ENCODE results near the gene HOMER2. TPM values are rescaled to one million over a fixed set of nuclear protein-coding genes. Genes with fewer than 3 reads are reported as not detected.

HOMER2 gene
- total RNA-seq, 2 experiments from 2014 or later, result 5.6 TPM

- BruUV-seq (replicated peaks), result no TSS peak
- intact Hi-C loops (cut with micrococcal nuclease; ENCODE audit: unreplicated experiment), result no loop called here
- no peaks in the 10 kb centered on the region for H4K20me1 ChIP-seq (ENCODE audit: insufficient read depth, low read length)
Measured at GRCh38 chr15:82873000-82873680, 79.4 kb downstream of the HOMER2 start.

GRCh38 chr15:82871832-82872484 is 80.6 kb downstream of the HOMER2 start:
- no peaks in the 10 kb centered on the region for H3K36me3 ChIP-seq (ENCODE audit: insufficient read depth, low read length)
- H2AFZ ChIP-seq (ENCODE audit: low read length), result no peak overlapping the region
- H3K9me2 ChIP-seq (ENCODE audit: insufficient read depth, low read length), result no peaks in the 10 kb centered on the region
- no peaks in the 10 kb centered on the region for H4K20me1 ChIP-seq (ENCODE audit: insufficient read depth, low read length)
- H3K27ac ChIP-seq (ENCODE audit: low read depth, low read length, poor library complexity, severe bottlenecking), result no peak overlapping the region
- DNase-seq (ENCODE audit: low spot score), result no peak
- H3K9me3 ChIP-seq (ENCODE audit: low read length), result no peaks in the 10 kb centered on the region
- intact Hi-C loops (cut with micrococcal nuclease; ENCODE audit: unreplicated experiment), result no loop called here
- CTCF ChIA-PET (ENCODE audit: unreplicated experiment), result no interaction called here
- H3K4me3 ChIP-seq (ENCODE audit: low read depth, low read length, poor library complexity, severe bottlenecking), result no peak overlapping the region
- no TSS peak for BruUV-seq (replicated peaks)
- no peaks in the 10 kb centered on the region for H3K79me2 ChIP-seq (ENCODE audit: insufficient read depth, low read depth, low read length)
- no peak for TF ChIP-seq EZH2phosphoT487 (IDR thresholded peaks at IDR 0.05; ENCODE audit: borderline replicate concordance, low read depth, low read length)
- no peaks in the 10 kb centered on the region for H3K4me1 ChIP-seq (ENCODE audit: insufficient read depth, low read length, poor library complexity, severe bottlenecking)
- no peak overlapping the region for H3K4me2 ChIP-seq (ENCODE audit: low read length)
- POLR2A ChIA-PET, result no interaction called here

More at GRCh38 chr15:82873000-82873680, 79.4 kb downstream of the HOMER2 start:
- Histone ChIP-seq H3K9me3 (ENCODE audit: low read length) (no peaks in the 10 kb centered on the region), H2AFZ (ENCODE audit: low read length) (no peak overlapping the region), H3K36me3 (ENCODE audit: insufficient read depth, low read length) (no peaks in the 10 kb centered on the region), H3K4me2 (ENCODE audit: low read length) (no peak overlapping the region), H3K4me3 (ENCODE audit: low read depth, low read length, poor library complexity, severe bottlenecking) (no peak overlapping the region), H3K27ac (ENCODE audit: low read depth, low read length, poor library complexity, severe bottlenecking) (no peak overlapping the region), H3K79me2 (ENCODE audit: insufficient read depth, low read depth, low read length) (no peaks in the 10 kb centered on the region), H3K4me1 (ENCODE audit: insufficient read depth, low read length, poor library complexity, severe bottlenecking) (no peaks in the 10 kb centered on the region), H3K9me2 (ENCODE audit: insufficient read depth, low read length) (no peaks in the 10 kb centered on the region)
- no peak for TF ChIP-seq CTCF (conservative IDR thresholded peaks at IDR 0.05; ENCODE audit: low read length)
- no peak for TF ChIP-seq EZH2phosphoT487 (IDR thresholded peaks at IDR 0.05; ENCODE audit: borderline replicate concordance, low read depth, low read length)
- no peak for DNase-seq (ENCODE audit: low spot score)
- ChIA-PET POLR2A (no interaction called here), CTCF (ENCODE audit: unreplicated experiment) (no interaction called here)

- no peak overlapping the region for H3K4me2 ChIP-seq (ENCODE audit: low read length)
- H3K4me3 ChIP-seq (ENCODE audit: low read depth, low read length, poor library complexity, severe bottlenecking), result no peak overlapping the region
- H2AFZ ChIP-seq (ENCODE audit: low read length), result no peak overlapping the region
- no peak overlapping the region for H3K27ac ChIP-seq (ENCODE audit: low read depth, low read length, poor library complexity, severe bottlenecking)
- TF ChIP-seq CTCF (conservative IDR thresholded peaks at IDR 0.05; ENCODE audit: low read length) (no peak), EZH2phosphoT487 (IDR thresholded peaks at IDR 0.05; ENCODE audit: borderline replicate concordance, low read depth, low read length) (no peak)
- no peaks in the 10 kb centered on the region for H3K9me2 ChIP-seq (ENCODE audit: insufficient read depth, low read length)
- BruUV-seq (replicated peaks), result no TSS peak
- no peaks in the 10 kb centered on the region for H4K20me1 ChIP-seq (ENCODE audit: insufficient read depth, low read length)
- intact Hi-C loops (cut with micrococcal nuclease; ENCODE audit: unreplicated experiment), result no loop called here
- H3K4me1 ChIP-seq (ENCODE audit: insufficient read depth, low read length, poor library complexity, severe bottlenecking), result no peaks in the 10 kb centered on the region
- H3K79me2 ChIP-seq (ENCODE audit: insufficient read depth, low read depth, low read length), result no peaks in the 10 kb centered on the region
- no peaks in the 10 kb centered on the region for H3K9me3 ChIP-seq (ENCODE audit: low read length)
- no peak for DNase-seq (ENCODE audit: low spot score)
- CTCF ChIA-PET (ENCODE audit: unreplicated experiment), result no interaction called here
- POLR2A ChIA-PET, result no interaction called here
- H3K36me3 ChIP-seq (ENCODE audit: insufficient read depth, low read length), result no peaks in the 10 kb centered on the region
Measured at GRCh38 chr15:82871358-82871757, 81.2 kb downstream of the HOMER2 start.
